Rectal smooth muscle tissue (tissue), 1 donor: ENCODE measurements around the gene HBS1L.
"Not testable (repeated sequence)": the region's sequence is repeated elsewhere in the genome, so short reads cannot be mapped to it uniquely, and the experiment has no call there.

Experiments used
- H3K27ac ChIP-seq: one replicate; pipeline ENCODE4 v1.7.0; 2013; ENCODE audit warnings: low read depth, low read length, inconsistent platforms
- H3K27me3 ChIP-seq: one replicate; pipeline ENCODE4 v1.7.0; 2013; ENCODE audit warnings: low read length; ENCODE audit not compliant: control insufficient read depth, insufficient read depth
- H3K36me3 ChIP-seq: one replicate; pipeline ENCODE4 v1.7.0; 2013; ENCODE audit warnings: low read length; ENCODE audit not compliant: control insufficient read depth, insufficient read depth
- H3K4me1 ChIP-seq: one replicate; pipeline ENCODE4 v1.7.0; 2013; ENCODE audit warnings: low read length; ENCODE audit not compliant: control insufficient read depth, insufficient read depth
- H3K4me3 ChIP-seq: one replicate; pipeline ENCODE4 v1.7.0; 2013; ENCODE audit warnings: low read length
- H3K9ac ChIP-seq: one replicate; pipeline ENCODE4 v1.7.0; 2013; ENCODE audit warnings: low read length

The HBS1L gene

DNA sequence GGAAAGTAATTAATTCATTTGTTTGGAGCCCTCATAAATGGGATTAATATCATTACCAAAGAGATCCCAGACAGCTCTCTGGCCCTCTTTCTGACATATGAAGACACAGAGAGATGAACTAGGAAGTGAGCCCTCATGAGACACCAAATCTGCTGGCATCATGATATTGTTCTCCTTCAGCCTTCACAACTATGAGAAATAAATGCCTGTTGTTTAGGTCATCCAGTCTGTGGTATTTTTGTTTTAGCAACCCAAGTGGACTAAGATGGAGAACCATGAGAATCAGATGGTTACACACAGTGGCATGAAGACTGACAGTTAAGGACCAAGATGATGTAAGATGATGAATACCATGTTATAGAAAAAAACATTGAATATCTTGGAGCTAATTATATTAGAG is 16.9 kb upstream of the HBS1L start:
- Histone ChIP-seq H3K4me1 (no peaks in the 10 kb centered on the region), H3K36me3 (no peaks in the 10 kb centered on the region), H3K9ac (no peak overlapping the region), H3K27me3 (no peaks in the 10 kb centered on the region), H3K4me3 (no peak overlapping the region), H3K27ac (no peak overlapping the region)

DNA sequence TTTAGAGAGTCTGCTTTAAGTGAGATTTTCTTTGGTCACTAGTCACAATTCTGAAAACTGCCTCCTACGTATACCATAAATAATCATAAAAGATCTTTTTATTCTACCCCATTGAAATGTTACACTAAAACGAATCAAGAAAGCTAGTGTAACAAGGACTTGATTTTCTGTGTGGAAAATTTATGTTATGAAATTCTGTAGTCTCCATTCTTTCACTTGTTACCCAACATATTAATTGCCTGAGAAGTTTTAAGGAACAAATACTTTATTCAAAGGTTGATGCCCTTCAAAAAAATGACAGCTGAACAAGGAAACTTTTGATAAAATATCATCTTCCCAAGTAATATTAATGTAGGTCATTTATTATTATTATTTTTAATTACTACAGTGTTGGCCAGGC is 13.3 kb upstream of the HBS1L start:
- Histone ChIP-seq H3K27me3 (no peaks in the 10 kb centered on the region), H3K27ac (no peak overlapping the region), H3K4me1 (no peaks in the 10 kb centered on the region), H3K4me3 (no peak overlapping the region), H3K36me3 (no peaks in the 10 kb centered on the region), H3K9ac (no peak overlapping the region)

DNA sequence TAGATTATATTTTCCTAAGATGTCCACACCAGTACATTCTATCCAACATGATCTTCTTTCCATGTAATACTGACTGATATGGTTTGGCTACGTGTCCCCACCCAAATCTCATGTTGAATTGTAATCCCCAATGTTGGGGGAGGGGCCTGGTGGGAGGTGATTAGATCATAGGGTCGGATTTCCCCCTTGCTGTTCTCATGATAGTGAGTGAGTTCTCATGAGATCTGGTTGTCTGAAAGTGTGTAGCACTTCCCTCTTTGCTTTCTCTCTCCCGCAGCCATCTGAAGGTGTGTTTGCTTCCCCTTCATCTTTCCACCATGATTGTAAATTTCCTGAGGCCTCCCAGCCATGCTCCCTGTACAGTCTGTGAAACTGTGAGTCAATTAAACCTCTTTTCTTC is 12.2 kb upstream of the HBS1L start:
- no peak overlapping the region for H3K27ac ChIP-seq
- no peak overlapping the region for H3K4me3 ChIP-seq
- H3K36me3 ChIP-seq: no peaks in the 10 kb centered on the region
- no peaks in the 10 kb centered on the region for H3K27me3 ChIP-seq
- H3K4me1 ChIP-seq: no peaks in the 10 kb centered on the region
- H3K9ac ChIP-seq: no peak overlapping the region

DNA sequence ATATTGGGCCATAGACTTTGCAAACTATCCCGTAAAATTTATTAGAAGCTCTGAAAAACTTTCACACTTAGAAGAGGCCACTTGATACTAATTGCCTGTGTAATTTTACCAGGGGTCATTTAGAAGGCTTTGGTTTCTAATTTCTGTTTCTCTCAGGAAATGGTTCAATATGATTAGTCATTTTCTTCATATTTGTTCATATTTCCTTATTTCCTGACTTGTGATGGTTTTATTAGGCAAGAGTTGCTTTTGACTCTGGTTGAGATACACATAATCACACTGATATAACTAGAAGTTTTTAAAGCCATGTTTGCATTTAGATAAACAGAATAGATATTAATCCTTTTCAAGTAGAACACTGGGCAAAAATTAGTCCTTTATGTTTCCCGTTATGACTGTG is 11.8 kb upstream of the HBS1L start:
- H3K36me3 ChIP-seq: no peaks in the 10 kb centered on the region
- H3K27me3 ChIP-seq: no peaks in the 10 kb centered on the region
- no peak overlapping the region for H3K9ac ChIP-seq
- no peak overlapping the region for H3K4me3 ChIP-seq
- no peaks in the 10 kb centered on the region for H3K4me1 ChIP-seq
- no peak overlapping the region for H3K27ac ChIP-seq

GRCh38 chr6:135064586-135064985 is 10.0 kb upstream of the HBS1L start:
- Histone ChIP-seq H3K4me1 (no peaks in the 10 kb centered on the region), H3K4me3 (no peak overlapping the region), H3K27me3 (no peaks in the 10 kb centered on the region), H3K36me3 (no peaks in the 10 kb centered on the region), H3K9ac (no peak overlapping the region), H3K27ac (no peak overlapping the region)

- no peak overlapping the region for H3K27ac ChIP-seq
- H3K9ac ChIP-seq: no peak overlapping the region
- H3K36me3 ChIP-seq: no peaks in the 10 kb centered on the region
- H3K27me3 ChIP-seq: no peaks in the 10 kb centered on the region
- no peak overlapping the region for H3K4me3 ChIP-seq
- no peaks in the 10 kb centered on the region for H3K4me1 ChIP-seq
Measured at GRCh38 chr6:135063926-135064325, 9.3 kb upstream of the HBS1L start.

DNA sequence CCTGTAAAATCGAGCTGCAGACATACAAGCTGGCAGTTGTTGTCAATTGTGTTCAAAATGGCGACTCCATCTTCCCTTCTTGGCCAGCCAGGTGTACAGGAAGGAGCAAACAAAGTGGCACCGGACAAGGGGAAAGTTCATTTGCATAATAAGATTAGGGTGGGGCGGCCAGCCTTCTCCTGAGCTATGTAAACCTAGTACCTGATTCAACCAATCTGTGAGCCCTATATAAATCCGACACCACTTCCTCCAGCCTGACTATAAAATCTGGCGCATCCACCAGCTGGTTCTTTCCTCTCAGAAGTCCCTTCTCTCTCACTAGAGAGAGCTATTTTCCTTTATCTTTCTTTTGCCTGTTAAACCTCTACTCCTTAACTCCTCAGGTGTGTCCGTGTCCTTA is 8.1 kb upstream of the HBS1L start:
- Histone ChIP-seq H3K9ac (no peak overlapping the region), H3K4me3 (no peak overlapping the region), H3K27ac (no peak overlapping the region), H3K36me3 (no peaks in the 10 kb centered on the region), H3K4me1 (no peaks in the 10 kb centered on the region), H3K27me3 (no peaks in the 10 kb centered on the region)

GRCh38 chr6:135060076-135060475 is 5.5 kb upstream of the HBS1L start:
- H3K9ac ChIP-seq: no peak overlapping the region
- H3K27me3 ChIP-seq: no peaks in the 10 kb centered on the region
- no peak overlapping the region for H3K4me3 ChIP-seq
- no peaks in the 10 kb centered on the region for H3K36me3 ChIP-seq
- H3K4me1 ChIP-seq: no peaks in the 10 kb centered on the region
- no peak overlapping the region for H3K27ac ChIP-seq

DNA sequence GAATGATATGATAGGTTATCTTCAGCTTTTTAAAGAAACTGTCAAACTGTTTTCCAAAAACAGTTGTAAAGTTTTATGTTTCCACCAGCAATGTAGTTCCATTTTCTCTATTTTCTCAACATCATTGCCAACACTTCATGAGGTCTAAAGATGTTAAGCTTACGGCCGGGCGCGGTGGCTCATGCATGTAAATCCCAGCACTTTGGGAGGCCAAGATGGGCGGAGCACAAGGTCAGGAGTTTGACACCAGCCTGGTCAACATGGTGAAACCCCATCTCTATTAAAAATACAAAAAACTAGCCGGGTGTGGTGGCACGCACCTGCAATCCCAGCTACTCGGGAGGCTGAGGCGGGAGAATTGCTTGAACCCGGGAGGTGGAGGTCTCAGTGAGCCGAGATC is 3.7 kb upstream of the HBS1L start:
- not testable (repeated sequence) for H3K4me3 ChIP-seq, H3K4me1 ChIP-seq, H3K36me3 ChIP-seq, H3K9ac ChIP-seq, H3K27me3 ChIP-seq, H3K27ac ChIP-seq

DNA sequence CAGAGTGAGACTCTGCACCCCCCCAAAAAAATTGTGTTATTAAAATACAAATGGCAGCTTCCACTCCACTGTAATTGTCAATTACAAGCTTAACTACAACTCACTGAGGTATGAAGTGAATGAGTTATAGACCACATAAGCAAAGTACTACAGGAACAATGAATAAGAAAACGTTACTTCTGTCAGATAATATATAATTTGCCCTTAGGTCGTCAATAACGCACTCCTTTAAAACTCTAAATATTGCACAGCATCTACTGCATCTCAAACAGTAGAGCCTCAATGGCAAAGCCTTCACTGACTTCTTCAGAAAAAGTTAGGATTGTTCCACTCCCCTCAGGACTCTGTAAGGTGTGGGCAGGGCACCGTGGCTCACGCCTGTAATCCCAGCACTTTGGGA is 2.0 kb upstream of the HBS1L start:
- H3K36me3 ChIP-seq: no peaks in the 10 kb centered on the region
- H3K4me3 ChIP-seq: no peak overlapping the region
- H3K27ac ChIP-seq: no peak overlapping the region
- no peaks in the 10 kb centered on the region for H3K4me1 ChIP-seq
- H3K9ac ChIP-seq: no peak overlapping the region
- no peaks in the 10 kb centered on the region for H3K27me3 ChIP-seq

GRCh38 chr6:135054226-135054568 is 425 bp downstream of the HBS1L start:
- no peaks in the 10 kb centered on the region for H3K4me1 ChIP-seq
- peak overlapping the region; percentile 89 for H3K27ac ChIP-seq
- H3K36me3 ChIP-seq: no peaks in the 10 kb centered on the region
- H3K4me3 ChIP-seq: peak overlapping the region; percentile 99
- peak overlapping the region; percentile 91 for H3K9ac ChIP-seq
- H3K27me3 ChIP-seq: no peaks in the 10 kb centered on the region

- Histone ChIP-seq H3K4me3 (peak overlapping the region; percentile 99), H3K27ac (no peak overlapping the region), H3K4me1 (no peaks in the 10 kb centered on the region), H3K27me3 (no peaks in the 10 kb centered on the region), H3K36me3 (no peaks in the 10 kb centered on the region), H3K9ac (no peak overlapping the region)
Measured at GRCh38 chr6:135053406-135053805, 1.2 kb downstream of the HBS1L start.

DNA sequence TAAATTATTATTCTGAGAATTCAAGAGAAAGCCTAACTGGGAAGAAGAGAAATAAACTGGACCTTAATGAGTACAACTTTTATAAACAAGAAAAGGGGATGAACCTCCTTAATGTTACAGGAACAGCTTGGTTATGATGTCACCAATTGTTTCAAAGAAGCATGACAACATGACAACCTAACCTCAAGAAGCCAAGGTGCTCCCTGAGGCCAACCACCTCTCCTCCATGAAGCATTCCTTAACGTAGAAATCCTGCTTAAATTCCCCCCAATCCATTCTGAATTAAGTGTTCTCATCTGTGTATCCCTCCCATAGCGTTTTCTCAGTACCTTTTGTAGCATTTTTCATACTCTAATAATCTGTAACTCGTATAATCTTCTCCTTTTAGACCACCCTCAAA is 1.7 kb downstream of the HBS1L start:
- H3K36me3 ChIP-seq: no peaks in the 10 kb centered on the region
- H3K4me1 ChIP-seq: no peaks in the 10 kb centered on the region
- H3K4me3 ChIP-seq: no peak overlapping the region
- H3K9ac ChIP-seq: no peak overlapping the region
- no peaks in the 10 kb centered on the region for H3K27me3 ChIP-seq
- H3K27ac ChIP-seq: no peak overlapping the region

GRCh38 chr6:135048915-135049314 is 5.7 kb downstream of the HBS1L start:
- H3K9ac ChIP-seq: no peak overlapping the region
- no peaks in the 10 kb centered on the region for H3K27me3 ChIP-seq
- H3K27ac ChIP-seq: no peak overlapping the region
- H3K36me3 ChIP-seq: no peaks in the 10 kb centered on the region
- no peak overlapping the region for H3K4me3 ChIP-seq
- no peaks in the 10 kb centered on the region for H3K4me1 ChIP-seq
